LNCAP (cell line): ENCODE results near the gene KRTAP2-3.
"Not testable (repeated sequence)": the region's sequence is repeated elsewhere in the genome, so short reads cannot be mapped to it uniquely, and the experiment has no call there.

Source experiments
- TF ChIP-seq, protein P1 (sequence below): fragments of 450-650 bp; IDR thresholded peaks from 2 replicates; pipeline ENCODE4 v1.5.1; 2017; ENCODE audit warnings: mild to moderate bottlenecking

Gene KRTAP2-3

DNA sequence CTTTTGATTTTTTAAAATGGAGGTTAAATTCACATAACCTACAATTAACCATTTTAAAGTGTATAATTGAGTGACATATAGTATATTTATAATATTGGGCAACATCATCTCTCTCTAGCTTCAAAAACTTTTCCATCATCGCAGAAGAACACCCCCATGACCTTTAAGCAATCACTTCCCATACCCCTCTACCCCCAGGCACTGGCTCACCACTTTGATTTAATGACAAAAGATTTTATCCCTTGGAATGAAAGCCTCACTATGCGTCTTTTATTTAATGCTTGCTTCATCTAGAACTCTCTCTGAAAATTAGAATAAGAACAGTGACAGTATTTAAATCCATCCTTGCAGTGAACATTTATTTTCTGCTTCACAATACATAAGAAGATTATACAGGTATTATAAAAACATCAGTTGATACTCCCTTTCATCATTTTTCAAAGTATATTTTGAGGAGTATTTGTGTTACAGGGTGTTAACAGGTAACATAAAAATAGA is 22.0 kb downstream of the KRTAP2-3 start:
- TF ChIP-seq, protein P1, sequence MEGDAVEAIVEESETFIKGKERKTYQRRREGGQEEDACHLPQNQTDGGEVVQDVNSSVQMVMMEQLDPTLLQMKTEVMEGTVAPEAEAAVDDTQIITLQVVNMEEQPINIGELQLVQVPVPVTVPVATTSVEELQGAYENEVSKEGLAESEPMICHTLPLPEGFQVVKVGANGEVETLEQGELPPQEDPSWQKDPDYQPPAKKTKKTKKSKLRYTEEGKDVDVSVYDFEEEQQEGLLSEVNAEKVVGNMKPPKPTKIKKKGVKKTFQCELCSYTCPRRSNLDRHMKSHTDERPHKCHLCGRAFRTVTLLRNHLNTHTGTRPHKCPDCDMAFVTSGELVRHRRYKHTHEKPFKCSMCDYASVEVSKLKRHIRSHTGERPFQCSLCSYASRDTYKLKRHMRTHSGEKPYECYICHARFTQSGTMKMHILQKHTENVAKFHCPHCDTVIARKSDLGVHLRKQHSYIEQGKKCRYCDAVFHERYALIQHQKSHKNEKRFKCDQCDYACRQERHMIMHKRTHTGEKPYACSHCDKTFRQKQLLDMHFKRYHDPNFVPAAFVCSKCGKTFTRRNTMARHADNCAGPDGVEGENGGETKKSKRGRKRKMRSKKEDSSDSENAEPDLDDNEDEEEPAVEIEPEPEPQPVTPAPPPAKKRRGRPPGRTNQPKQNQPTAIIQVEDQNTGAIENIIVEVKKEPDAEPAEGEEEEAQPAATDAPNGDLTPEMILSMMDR = no peak

DNA sequence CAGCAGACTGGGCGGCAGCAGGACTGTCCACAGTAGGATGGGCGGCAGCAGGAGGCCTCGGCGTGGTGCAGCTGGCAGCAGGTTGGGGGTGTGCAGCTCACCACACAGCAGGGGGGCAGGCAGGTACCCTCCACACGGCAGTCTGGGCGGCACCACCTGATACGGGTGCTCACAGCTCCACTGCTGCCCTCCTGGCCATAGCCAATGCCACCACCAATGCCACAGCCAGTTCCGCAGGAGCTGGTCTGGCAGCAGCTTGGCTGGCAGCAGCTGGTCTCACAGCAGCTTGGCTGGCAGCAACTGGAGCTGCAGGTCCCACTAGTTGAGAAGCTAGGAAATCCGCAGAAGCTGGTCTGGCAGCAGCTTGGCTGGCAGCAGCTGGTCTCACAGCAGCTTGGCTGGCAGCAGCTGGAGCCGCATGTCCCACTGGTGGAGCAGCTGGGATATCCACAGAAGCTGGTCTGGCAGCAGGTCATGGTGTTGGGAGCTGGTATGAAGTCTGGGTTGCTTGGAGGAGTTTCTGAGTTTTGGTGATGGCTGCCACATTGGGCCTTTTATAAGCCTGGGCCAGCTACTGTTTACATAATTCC is 25.5 kb downstream of the KRTAP2-3 start, which contains the start of gene KRTAP1-3:
KRTAP1-3 (minus strand) TSS at position 529 of the 590 bp plus-strand sequence; CDS start at position 476, 53 bp downstream.
- TF ChIP-seq, protein P1 = not testable (repeated sequence)

DNA sequence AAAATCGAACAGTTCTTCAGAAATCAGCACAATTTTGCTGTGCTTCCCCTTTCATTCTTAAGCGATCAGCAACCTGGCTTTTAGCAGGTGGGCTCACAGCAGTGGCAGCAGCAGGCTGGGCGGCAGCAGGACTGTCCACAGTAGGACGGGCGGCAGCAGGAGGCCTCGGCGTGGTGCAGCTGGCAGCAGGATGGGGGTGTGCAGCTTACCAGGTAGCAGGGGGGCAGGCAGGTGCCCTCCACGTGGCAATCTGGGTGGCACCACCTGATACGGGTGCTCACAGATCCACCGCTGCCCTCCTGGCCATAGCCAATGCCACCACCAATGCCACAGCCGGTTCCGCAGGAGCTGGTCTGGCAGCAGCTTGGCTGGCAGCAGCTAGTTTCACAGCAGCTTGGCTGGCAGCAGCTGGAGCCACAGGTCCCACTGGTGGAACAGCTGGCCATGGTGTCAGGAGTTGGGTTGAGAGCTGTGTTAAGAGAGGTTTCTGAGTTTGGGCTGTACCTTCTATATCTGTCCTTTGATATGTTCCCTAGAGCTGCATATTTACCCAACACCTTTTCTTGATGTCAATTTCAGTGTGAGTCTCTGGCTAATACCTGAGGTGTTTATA is 30.2 kb downstream of the KRTAP2-3 start, which contains the start of gene KRTAP1-4:
KRTAP1-4 (minus strand) TSS at position 563 of the 613 bp plus-strand sequence; CDS start at position 446, 117 bp downstream.
- TF ChIP-seq, protein P1 = no peak

DNA sequence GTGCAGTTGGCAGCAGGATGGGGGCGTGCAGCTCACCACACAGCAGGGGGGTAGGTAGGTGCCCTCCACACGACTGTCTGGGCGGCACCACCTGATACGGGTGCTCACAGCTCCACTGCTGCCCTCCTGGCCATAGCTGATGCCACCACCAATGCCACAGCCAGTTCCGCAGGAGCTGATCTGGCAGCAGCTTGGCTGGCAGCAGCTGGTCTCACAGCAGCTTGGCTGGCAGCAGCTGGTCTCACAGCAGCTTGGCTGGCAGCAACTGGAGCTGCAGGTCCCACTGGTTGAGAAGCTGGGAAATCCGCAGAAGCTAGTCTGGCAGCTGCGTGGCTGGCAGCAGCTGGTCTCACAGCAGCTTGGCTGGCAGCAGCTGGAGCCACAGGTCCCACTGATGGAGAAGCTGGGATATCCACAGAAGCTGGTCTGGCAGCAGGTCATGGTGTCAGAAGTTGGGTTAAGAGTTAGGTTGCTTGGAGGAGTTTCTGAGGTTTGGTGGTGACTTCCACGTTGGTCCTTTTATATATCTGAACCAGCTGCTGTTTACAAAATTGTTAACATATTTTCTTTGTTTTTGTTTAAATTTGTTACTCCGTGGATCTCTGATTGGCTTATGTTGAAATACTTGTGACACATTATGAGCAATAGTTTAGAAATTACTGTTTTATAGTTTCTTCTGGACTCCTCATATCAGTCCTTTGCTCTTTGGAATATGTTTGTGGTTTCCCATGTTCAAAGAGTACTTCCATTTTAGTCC is 33.0 kb downstream of the KRTAP2-3 start, which contains the start of gene KRTAP1-5:
KRTAP1-5 (minus strand) TSS at position 494 of the 757 bp plus-strand sequence; CDS start at position 441, 53 bp downstream.
- TF ChIP-seq, protein P1 = no peak

DNA sequence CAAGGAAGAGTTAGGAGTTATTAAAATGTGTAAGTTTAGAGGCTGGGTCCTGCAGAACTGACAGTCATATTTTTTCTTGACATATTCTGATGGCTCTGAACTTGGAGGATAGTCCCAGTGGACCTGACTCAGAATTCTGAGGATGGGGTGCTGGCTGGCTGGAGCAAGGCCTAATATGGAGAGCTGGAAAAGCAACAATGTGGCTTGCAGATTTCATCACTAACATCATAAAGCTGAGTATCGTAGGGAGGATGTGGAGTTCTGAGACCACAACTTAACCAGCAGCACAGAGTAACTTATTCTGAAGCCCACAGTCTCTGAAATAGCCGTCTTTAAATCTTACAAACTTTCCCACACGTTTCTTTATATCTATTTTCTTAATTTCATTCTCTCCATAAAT is 35.2 kb downstream of the KRTAP2-3 start:
- TF ChIP-seq, protein P1 = no peak

DNA sequence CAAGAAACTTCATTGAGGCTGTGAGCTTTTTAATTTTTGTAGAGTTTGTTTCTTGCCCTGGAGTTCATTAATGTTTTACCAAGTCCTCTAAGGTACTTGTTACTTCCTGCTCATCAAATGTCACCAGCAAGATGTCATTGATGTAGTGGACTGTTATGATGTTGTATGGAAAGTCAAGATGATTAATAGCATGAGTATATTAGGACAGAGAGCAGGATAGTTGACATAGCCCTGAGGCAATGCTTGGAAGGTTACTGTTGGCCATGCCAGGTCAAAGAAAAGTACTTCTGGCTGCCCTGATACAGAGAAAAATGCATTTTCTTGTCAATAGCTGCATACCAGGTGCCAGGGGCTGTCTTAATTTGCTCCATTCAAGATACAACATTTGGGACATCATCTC is 39.6 kb downstream of the KRTAP2-3 start:
- TF ChIP-seq, protein P1 = no peak

DNA sequence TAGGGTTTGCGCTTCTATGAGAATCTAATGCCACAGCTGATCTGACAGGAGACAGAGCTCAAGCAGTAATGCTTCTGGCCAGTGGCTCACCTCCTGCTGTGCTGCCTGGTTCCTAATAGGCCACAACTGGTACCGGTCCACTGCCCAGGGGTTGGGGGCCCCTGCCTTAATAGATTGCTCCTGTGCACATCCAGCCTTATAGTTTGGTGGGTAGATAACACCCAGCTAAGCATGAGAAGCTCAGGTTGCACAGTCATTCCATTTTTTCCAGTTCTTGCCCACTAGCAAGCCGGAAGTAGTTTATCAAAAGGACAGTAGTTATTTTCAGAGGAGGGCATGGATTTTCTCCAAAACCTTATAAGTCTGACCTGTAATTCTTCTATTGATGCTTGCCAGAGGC is 40.5 kb downstream of the KRTAP2-3 start:
- TF ChIP-seq, protein P1 = no peak
